GM12865 (cell line): ENCODE data around the gene NXN.
A peak's percentile ranks its signal among the peaks of the same experiment; 100 is the strongest.
"Not testable (repeated sequence)": the region's sequence is repeated elsewhere in the genome, so short reads cannot be mapped to it uniquely, and the experiment has no call there.

ENCODE experiments used
- DNase-seq: peaks from one replicate; pipeline ENCODE4 v3.0.0; 2010; ENCODE audit warnings: low read depth
- H3K4me3 ChIP-seq: 2 replicates; pipeline ENCODE4 v1.5.1; 2011; ENCODE audit warnings: mild to moderate bottlenecking, low read depth, low read length, control low read depth
- CTCF ChIP-seq: IDR thresholded peaks from 2 replicates; pipeline ENCODE4 v1.5.1; 2011; ENCODE audit warnings: low read length, control low read depth, low read depth, inconsistent platforms; ENCODE audit not compliant: insufficient read depth; ENCODE audit errors: missing control alignments

The NXN gene

GRCh38 chr17:876272-876671 lies 103.3 kb downstream of the NXN start:
- DNase-seq, result peak; percentile 16
- no peak for TF ChIP-seq CTCF
- no peak overlapping the region for H3K4me3 ChIP-seq

- not testable (repeated sequence) for H3K4me3 ChIP-seq, DNase-seq
These were observed 105.0 kb downstream of the NXN start for GRCh38 chr17:874590-874989.

- TF ChIP-seq CTCF, result no peak
- no peak for DNase-seq
- H3K4me3 ChIP-seq, result no peak overlapping the region
These were observed 106.7 kb downstream of the NXN start for GRCh38 chr17:872855-873254.

GRCh38 chr17:871751-872519 lies 107.6 kb downstream of the NXN start:
- no peak overlapping the region for H3K4me3 ChIP-seq
- no peak for TF ChIP-seq CTCF
- no peak for DNase-seq

GRCh38 chr17:869567-870525 lies 109.7 kb downstream of the NXN start:
- no peak for TF ChIP-seq CTCF
- DNase-seq, result no peak
- no peak overlapping the region for H3K4me3 ChIP-seq

GRCh38 chr17:869086-869485 lies 110.5 kb downstream of the NXN start:
- TF ChIP-seq CTCF, result no peak
- H3K4me3 ChIP-seq, result no peak overlapping the region
- DNase-seq, result no peak

- H3K4me3 ChIP-seq, result no peak overlapping the region
- no peak for TF ChIP-seq CTCF
- no peak for DNase-seq
These were observed 111.6 kb downstream of the NXN start for GRCh38 chr17:867896-868489.

- not testable (repeated sequence) for H3K4me3 ChIP-seq, DNase-seq
These were observed 112.3 kb downstream of the NXN start for GRCh38 chr17:867238-867637.
